ENCODE results near the gene RHOT2.
A peak's percentile ranks its signal among the peaks of the same experiment; 100 is the strongest.

Gene RHOT2

DNA sequence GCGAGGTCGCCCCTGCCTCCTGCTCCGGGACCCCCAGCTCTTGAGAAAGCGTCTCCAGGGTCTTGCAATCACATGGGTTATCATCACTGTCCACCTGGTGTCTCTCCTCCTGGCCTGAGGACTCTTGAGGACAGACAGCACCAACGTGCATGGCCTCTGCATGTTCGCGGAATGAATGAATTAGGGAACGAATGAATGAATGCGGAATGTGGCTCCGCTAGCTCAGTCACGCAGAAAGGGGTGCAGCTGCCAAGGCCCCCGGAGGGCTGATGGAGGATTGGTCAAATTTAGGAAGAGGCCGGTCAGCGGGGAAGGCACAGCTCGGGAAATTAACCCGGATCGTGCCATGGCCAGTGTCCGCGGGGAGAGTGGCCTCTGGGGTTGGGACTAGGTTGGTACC is 34.4 kb downstream of the RHOT2 start:
- DNase-seq, result no peak

DNA sequence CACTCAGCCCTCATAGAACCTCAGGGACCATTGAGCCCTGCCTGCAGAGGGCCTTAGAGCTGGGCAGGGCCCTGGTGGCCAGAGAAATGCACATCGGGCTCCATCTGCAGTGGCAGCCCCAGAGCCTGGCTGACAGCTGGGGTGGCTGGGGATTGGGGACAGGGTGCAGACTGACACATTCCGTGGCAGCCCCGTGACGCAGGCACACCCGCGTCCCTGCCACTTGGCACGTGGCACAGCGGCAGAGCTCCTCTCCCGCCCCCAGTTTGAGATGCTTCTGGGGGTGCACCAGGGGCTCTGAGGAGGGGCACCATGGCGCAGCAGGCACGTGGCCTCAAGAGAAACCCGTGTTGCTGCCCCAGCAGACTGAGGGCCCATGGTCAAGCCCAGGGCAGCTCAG is 35.5 kb downstream of the RHOT2 start:
- DNase-seq, result no peak

DNA sequence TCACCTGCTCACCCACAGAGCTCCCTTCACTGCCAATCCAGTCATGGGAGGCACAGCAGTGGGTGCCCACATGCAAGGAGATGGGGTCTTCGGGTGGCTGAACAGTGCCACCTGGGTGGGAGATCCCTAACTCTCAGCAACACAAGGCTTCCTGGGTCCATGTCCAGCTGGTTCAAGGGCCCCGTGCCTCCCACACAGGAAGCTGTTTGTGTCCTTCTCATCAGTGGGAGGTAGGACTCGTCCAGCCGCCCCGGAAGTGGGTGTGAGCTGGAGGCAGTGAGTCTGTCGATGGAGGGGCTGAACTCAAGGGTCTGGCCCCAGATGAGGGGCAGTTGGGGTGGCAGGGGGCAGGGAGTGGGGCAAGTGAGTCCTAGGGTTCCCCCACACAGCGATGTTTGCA is 36.1 kb downstream of the RHOT2 start:
- DNase-seq, result no peak

DNA sequence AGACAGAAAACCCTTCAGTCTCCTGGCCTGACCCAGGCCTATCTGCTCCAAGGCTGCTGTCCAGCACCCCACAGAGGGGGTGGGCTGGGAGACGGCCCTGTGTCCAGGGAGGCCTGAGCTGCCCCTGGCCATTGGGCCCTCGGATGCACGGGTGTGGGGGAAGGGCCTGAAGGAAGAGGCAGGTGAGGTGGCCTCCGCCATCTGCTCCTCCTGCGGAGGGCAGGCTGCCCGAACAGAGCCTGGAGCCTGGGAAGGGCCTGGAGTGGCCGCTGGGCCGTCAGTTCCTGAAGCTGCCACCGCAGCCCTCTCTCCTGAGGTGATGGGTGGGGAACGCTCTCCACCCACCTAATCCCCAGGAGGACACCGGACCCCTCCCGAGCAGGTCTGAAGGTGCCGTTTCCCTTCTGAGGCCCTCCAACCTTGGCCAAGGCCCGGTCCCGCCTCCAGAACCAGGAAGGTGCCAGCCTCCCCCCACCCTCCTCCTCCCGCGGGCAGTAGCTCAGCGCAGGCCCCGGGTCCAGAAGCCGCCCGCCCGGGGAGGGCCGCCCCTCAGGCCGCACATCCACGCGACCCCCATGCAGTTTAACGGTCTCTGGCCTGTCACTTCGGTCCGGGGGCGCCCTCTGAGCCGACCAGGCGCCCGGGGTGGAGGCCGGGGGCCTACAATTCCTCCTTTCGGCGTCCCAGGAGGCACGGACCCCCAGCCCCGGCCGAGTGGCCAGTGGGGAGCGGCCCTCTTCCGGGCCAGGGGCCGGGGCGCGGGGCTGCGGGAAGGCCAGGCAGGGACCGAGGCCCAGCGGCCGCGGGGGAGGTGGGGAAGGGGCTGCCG is 36.8 kb downstream of the RHOT2 start:
- DNase-seq, result no peak

DNA sequence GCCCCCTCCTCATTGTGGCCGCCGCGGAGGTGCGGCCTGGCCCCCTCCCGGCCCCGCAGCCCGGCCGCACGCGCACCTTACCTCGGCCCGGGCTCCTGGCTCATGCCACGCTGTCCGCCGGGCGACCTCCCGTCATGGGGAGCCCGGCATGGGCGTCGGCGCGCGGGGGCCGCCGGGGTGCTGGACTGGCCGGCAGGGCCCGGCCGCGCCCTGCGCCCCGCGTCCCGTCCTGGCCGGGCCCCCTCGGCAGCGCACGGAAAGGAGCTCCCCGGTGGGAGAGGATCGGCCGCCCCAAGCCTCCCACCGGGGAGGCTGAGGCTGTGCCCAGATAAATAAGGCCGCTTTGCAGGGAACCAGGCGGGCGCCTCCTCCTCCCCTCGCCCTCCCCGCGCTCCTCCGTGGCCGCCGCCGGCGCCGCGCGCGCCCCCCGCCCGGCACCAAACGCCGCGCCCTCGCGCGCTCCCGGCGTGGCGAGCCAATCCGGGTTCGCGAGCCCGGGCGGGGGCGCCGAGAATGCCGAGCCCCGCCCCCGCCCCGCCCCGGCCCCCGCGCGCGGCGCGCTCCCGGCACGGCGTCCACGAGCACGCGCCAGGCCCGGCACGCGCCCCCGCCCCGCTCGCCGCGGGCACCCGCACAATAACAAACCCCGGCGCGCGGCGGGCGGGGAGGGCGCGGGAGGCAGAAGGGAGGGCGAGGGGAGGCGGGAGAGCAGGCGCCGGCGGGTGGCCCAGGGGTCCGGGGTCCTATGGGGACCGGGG is 37.7 kb downstream of the RHOT2 start, which contains the start of gene FBXL16:
Gene FBXL16 (minus strand): TSS at position 371 of the 758 bp plus-strand sequence. CDS start 8,396 bp downstream, outside the sequence.
- DNase-seq, result no peak

DNA sequence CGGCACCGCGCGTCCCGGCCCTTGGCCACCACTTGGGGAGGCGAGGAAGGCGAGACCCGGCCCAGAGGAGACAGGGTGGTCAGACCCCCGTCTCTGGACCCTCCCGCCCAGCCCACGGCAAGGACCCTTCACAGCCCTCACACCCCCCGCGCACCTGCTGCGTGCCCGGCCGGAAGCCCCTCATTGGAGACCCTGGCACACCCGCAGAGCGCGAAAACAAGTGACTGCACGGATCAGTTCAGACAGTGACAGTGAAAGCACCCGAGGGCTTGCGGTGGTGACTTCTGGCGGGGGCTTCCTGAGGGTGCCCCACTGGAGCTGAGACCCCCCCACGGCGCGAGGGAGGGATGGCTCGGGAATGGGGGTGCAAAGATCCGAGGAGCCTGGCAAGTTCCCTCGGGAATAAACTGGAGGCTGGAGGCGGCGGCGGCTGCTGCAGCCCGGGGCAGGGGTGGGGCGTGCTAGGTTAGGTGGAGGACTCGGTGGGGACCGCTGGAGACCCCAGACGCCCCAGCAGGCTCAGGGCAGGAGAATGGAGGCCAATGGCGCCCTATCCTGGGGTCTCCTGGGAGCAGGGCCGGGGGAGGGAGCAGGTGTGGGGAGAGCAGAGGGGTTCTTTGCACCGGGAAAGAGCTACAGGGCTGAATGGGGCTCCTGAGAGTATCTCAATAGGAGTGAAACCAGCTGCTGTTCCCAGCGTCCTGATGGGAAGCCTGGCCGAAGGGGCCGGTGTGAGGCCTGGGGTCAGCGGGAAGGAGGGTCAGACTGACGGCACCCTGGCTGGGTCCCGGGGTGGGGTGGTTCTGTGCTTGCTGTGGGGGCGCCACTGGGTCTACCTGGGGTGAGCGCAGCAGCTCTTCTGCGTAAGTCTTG is 38.5 kb downstream of the RHOT2 start:
- no peak for DNase-seq

DNA sequence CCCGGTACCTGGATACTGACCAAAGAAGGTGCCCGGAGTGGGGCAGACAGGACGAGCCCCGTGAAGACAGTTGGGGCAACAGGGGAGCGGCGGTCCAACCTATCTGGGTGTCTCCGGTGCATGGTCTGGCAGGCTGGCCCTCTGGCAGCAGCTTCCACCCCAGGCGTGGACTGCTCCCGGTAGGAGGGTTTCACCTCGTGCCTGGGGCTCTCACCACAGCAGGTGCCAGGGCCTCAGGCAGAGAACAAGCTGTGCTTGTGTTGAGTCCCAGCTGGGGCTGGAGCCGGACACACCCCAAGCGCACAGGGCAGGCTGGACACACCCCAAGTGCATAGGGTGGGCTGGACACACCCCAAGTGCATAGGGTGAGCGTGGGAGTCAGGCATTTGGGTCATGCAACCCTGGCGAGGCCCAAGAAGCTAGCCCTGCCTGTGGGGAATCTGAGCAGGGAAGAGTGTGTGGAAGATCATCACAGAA is 39.2 kb downstream of the RHOT2 start:
- no peak for DNase-seq

DNA sequence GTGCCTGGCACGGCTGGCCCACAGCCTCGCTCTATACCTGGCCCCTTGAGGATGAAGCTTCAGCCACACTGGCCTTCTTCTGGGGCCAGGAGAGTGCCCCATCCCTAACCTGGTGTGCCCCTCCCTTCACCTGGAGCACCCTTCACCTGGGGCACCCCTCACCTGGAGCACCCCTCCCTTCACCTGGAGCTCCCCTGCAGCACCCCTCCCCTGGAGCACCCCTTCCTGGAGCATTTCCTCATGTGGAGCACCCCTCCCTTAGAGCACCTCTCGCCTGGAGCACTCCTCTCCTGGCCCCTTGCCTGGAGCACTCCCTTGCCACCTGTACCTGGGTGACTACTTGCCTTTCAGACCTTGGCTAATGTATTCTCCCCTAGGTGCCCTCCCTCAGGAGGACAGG is 40.1 kb downstream of the RHOT2 start:
- no peak for DNase-seq

DNA sequence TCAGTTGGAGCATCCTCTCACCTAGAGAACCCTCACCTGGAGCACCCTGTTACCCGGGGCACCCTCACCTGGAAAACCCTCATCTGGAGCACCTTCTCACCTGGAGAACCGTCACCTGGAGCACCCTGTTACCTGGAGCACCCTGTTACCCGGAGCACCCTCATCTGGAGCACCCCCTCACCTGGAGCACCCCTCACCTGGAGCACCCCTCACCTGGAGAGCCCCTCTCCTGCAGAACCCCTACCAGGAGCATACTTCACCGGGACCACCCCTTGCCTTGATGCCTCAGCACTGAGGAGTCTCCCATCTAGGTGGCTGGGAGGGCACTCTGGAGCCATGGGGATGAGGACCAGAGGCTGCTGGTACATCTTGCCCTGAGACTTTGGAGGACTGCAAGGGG is 41.0 kb downstream of the RHOT2 start:
- no peak for DNase-seq

DNA sequence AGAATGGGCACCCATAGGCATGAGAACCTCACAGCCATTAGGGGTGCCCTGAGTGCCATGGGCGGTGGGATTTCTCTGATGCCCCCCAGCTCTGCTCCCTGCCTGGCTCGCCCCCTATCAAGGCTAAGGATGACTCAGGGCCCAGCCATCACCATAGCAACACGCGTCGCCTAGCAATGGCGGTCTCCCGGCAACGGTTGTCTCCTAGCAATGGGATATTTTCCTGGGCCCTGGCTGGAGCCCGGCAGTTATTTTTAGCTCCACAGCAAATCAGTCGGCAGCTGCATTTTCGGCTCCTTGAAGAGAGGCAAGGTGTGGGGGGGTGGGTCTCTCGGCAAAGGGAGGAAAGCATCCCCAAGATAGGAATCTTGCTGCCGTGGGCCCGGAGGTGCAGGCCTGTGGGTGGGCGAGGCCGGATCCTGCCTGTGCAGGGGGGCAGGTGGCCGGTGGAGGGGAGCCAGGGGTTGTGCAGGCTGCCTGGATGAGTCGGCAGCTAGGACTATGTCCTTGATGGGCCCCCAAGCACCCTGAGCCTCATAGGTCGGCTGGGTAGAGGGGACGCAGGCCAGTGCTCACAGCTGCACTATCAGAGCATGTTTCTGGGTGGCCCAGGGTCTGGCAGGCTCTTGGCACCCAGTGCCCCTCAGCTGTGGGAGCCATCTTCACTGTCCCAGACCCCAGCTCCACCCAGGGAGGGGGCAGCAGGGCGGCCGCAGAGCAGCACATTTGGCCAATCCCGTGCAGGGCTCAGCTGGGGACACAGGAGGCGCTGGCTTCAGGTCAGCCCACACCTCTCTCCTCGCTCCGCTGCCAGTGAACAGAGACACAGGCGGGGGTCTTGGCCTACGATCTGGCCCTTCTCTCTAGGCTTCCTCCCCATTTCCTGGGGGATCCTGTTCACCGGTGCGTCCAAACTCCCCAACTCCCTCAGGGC is 41.9 kb downstream of the RHOT2 start:
- DNase-seq, result no peak

DNA sequence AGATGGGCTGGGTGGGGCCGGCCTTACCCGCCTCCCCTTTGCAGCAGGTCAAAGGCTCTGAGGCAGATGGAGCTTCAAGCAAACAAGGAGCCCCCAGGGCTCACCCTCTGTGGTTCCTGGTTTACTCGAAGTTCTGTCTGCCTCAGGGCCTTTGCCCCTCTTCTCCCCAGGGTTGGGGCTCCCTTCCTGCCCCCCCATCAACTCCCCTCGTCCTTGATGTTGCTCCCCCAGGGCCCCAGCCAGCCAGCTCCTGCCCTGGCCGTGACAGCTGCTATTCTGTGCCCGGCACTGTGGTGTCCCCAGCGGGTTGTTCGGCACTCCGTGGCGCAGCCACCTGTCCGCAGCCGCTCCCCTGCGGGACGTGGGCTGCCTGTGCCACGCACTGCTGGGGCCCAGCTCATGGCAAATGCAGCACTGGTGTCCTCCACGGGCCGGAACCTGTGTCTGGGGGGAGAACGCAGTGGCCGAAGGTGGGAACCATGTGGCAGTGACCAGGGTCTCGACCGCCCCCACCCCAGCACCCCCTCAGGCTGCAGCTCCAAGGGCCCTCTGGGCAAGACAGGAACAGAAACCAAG is 42.7 kb downstream of the RHOT2 start:
- no peak for DNase-seq

DNA sequence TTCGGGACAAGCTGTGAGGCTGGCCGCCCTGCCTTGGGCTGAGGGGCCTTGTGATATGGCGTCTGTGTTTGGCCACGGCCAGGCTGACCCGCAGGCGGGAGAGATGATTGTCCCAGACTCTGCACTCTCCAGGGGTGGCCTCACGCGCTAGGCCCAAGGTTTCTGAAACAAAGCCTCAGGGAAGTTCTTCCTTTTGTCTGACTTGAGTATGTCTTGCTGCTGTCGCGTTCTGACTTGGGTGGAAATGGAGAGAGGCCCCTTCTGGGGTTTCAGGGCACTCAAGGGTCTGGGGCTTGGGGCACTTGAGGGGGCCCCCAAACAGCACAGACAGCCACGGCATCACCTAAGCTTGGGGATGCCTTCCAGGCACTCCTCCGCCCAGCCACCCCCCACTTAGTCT is 43.2 kb downstream of the RHOT2 start:
- no peak for DNase-seq

DNA sequence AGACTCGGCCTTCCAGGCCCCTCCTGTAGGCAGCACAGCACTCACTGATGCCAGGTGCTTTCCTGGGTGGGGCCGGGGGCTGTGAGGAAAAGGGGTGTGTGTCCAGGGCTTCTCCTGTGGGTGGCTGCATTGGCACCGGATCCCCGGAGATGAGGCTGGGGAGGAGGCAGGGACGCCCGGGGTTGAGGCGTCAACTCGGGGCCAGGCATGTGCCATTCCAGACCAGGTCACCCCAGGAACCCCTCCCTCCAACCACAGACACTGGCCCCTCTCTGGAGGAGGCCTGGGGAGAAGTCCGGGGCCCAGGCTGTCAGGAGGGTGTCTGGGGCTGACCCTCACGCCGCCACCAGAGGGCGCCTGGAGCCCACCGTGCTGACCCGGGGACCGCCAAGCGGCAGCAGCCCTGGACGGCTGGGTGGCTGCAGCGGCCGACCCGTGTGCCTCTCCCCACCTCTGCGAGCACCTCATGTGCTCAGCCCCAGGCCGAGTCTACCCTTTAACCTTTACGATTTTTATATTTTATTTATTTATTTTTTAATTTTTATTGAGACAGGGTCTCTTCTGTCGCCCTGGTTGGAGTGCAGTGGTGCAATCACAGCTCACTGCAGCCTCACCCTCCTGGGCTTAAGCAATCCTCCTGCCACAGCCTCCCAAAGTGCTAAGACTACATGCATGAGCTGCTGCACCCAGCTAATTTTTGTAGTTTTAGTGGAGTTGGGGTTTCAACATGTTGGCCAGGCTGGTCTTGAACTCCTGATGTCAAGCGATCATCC is 43.8 kb downstream of the RHOT2 start:
- DNase-seq, result peak; percentile 75 to 79

DNA sequence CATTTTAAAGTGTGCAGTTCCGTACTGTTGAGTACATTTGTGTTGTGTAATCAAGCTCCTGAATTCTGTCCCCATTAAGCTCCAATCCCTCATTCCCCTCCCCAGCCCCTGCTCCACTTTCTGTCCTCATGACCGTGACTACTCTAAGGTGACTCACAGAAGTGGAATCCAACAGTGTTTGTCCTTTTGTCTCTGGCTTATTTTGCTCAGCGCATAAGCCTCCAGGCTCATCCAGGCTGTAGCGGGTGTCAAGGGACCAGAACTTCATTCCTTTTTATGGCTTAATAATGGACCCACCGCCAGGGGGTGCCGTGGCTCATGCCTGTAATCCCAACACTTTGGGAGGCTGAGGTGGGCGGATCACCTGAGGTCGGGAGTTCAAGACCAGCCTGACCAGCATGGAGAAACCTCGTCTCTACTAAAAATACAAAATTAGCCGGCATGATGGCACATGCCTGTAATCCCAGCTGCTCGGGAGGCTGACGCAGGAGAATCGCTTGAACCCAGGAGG is 44.9 kb downstream of the RHOT2 start:
- DNase-seq, result peak; percentile 36 to 53

DNA sequence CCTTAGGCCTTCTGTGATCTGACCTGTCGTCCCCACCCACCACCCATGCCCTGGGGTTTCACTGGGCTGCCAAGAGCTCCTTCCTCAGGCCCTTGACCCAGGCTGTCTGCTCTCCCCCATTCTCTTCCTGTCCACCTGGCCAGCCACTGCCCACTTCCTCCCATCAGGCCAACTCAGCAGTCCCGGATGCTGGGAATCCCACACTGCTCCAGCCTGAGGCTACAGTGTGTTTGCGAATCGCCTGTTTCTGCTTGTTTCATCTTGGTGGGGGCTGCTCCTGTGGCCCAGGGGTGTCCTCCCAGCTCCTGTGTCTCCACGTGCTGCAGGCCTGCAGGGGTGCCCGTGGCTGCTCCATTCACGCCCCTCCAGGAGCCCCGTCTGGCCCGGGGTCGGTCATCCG is 46.1 kb downstream of the RHOT2 start:
- no peak for DNase-seq

DNA sequence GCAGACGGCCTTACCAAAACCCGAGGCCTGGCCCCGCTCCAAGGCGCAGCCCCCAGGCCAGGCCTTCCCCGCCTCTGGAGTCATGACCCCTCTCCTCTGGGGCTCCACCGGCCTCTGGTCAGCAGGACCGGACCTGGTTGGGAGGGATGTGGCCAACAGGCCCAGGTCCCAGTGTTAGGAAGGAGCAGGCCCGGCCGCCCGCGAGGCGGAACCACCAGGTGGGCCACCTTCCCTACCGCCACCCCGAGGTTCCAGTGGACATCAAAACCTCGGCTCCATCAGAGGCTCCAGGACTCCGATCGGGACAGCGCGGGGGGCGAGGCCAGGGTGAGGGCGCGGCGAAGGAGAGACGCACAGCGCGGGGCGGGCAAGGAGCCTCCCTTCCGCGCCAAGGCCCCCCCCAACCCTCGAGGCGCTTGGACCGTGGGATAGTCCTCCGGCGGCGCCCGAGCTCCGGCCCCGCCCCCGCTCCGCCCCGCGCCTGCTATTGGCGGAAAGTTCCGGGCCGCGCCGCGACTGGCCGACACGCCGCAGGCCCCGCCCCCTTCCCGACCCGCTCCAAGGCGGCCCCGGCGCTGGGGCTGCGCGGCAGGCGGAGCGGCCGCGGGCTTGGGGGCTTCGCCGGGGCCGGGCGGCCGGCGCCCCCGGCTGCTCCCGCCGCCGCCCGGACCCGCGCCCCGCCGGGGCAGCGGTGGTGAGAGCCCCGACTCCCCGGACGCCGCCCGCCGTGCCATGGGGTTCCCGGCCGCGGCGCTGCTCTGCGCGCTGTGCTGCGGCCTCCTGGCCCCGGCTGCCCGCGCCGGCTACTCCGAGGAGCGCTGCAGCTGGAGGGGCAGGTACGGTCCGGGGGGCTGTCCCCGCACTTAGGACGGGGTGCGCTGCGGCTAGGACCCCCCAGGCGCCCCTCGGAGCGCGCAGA is 46.9 kb downstream of the RHOT2 start, which contains the start of gene METRN:
Gene METRN (plus strand): TSS at position 561 of the 919 bp plus-strand sequence. CDS start 172 bp downstream, at position 733.
- peak; percentile 89 to 90 for DNase-seq

DNA sequence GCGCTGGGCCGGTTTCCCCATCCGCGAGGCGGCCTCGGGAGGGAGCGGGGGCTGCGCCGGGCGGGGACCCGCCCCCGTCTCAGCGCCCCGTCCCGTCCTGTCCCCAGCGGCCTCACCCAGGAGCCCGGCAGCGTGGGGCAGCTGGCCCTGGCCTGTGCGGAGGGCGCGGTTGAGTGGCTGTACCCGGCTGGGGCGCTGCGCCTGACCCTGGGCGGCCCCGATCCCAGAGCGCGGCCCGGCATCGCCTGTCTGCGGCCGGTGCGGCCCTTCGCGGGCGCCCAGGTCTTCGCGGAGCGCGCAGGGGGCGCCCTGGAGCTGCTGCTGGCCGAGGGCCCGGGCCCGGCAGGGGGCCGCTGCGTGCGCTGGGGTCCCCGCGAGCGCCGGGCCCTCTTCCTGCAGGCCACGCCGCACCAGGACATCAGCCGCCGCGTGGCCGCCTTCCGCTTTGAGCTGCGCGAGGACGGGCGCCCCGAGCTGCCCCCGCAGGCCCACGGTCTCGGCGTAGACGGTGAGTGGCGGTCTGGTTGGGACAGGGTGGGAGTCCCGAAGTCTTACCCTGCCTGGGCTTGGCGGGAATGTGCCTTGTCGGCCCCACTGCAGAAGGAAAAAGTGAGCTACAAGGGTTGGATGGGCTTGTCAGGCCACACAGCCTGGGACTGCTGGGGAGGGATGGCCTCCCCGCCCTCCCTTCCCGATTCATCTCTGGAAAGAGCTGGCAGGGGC is 47.7 kb downstream of the RHOT2 start:
- DNase-seq, result no peak

DNA sequence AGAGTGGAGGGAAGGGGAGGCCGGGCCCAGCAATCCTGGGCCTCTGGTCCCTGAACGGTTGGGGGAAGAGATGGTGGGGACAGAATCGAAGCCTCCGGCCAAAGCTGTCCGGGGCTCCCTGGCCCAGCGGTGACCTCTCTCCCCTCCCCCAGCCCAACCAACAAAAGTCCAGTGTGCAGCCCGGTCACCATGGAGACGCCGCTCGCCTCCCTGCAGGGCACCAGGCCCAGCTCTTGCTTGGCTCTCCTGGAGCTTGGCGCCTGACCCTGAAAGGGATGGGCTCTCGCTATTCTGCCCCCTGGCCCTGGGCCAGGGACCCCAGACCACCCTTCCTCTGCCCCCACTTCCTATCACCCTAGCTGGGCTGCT is 48.3 kb downstream of the RHOT2 start:
- no peak for DNase-seq

Data from activated CD4-positive, alpha-beta T cell treated with anti-CD3 and anti-CD28 coated beads for 4 hours (primary cell).